ENCODE data around the gene HHAT.

DNA sequence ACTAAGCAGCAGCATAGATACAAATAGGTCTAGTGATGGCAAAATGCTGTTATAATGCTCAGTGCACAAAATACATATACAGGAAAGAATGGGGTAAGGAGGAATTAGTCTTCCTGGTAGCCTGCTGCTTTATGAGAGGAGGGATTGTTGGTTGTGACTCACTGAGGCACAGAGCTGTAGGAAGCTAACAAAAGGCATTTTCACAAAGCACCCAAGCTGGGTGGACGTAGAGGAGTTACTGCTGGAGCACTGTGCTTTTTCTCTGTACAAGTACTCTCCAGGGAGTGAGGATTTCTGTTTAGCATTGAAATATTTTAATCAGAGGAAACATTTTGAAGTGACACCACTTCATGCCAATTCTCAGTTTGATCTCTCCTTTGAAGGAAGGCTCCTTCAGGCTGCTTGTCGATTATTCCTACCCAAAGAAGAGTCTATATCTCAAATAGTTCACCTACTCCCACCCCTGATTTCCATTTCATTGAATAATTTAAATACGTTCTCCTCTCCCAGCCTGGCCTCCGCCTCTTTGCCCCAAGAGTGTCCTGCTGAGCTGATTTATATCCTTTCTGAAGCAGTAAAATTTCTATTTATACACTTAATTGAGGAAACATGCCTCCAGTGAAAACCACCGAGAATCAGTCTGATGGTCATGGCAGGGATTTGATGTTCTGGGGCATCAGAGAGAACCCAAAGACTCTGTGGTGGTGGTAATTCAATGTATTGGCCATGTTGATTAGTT lies 271.9 kb downstream of the HHAT start:
- no peak for TF ChIP-seq POLR2A (IDR thresholded peaks at IDR 0.05)
- TF ChIP-seq, protein P1, sequence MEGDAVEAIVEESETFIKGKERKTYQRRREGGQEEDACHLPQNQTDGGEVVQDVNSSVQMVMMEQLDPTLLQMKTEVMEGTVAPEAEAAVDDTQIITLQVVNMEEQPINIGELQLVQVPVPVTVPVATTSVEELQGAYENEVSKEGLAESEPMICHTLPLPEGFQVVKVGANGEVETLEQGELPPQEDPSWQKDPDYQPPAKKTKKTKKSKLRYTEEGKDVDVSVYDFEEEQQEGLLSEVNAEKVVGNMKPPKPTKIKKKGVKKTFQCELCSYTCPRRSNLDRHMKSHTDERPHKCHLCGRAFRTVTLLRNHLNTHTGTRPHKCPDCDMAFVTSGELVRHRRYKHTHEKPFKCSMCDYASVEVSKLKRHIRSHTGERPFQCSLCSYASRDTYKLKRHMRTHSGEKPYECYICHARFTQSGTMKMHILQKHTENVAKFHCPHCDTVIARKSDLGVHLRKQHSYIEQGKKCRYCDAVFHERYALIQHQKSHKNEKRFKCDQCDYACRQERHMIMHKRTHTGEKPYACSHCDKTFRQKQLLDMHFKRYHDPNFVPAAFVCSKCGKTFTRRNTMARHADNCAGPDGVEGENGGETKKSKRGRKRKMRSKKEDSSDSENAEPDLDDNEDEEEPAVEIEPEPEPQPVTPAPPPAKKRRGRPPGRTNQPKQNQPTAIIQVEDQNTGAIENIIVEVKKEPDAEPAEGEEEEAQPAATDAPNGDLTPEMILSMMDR (IDR thresholded peaks at IDR 0.05 in 4 of 5, conservative IDR thresholded peaks at IDR 0.05 in 1 of 5) = no peak

Measured in gastrocnemius medialis (tissue), 4 donors.